ENCODE data around the gene SPATA7. TPM values are rescaled to one million over a fixed set of nuclear protein-coding genes. Genes with fewer than 3 reads are reported as not detected.

The SPATA7 gene
- polyA plus RNA-seq, 1 donor: 13.7 TPM

Other genes starting within 250 kb of the SPATA7 start
- 0.04 TPM for gene KCNK10, start 62.4 kb upstream of the SPATA7 start, polyA plus RNA-seq (ENCODE audit: insufficient read length)
- 66.5 TPM for gene PTPN21, start 169.3 kb downstream of the SPATA7 start, polyA plus RNA-seq (ENCODE audit: insufficient read length)
- gene ZC3H14, start 177.4 kb downstream of the SPATA7 start, polyA plus RNA-seq (ENCODE audit: insufficient read length): 36.6 TPM

Measured in hindlimb muscle (tissue), 1 donor.